Subcutaneous adipose tissue (tissue), 4 donors: ENCODE measurements around the gene PTCD1. TPM values are rescaled to one million over a fixed set of nuclear protein-coding genes. Genes with fewer than 3 reads are reported as not detected.

ENCODE experiments used
- total RNA-seq, 4 donors: library from RNA; depleted of rRNA; stranded (reverse); fragments of >200 nt; gene quantifications; one replicate each; pipeline ENCODE4 v1.1.0, GENCODE V29; 2016
- TF ChIP-seq, protein P1 (sequence below): fragments of 450-650 bp; IDR thresholded peaks from one replicate; pipeline ENCODE4 v1.5.1; 2016; ENCODE audit warnings: low read depth, mild to moderate bottlenecking, control low read depth, antibody characterized with exemption, moderate library complexity

Gene PTCD1
- 10 to 100 TPM in 1 of 4 donors, 1 to 10 TPM in 3; 3.7 to 11.9 (median 5.3) TPM for total RNA-seq

DNA sequence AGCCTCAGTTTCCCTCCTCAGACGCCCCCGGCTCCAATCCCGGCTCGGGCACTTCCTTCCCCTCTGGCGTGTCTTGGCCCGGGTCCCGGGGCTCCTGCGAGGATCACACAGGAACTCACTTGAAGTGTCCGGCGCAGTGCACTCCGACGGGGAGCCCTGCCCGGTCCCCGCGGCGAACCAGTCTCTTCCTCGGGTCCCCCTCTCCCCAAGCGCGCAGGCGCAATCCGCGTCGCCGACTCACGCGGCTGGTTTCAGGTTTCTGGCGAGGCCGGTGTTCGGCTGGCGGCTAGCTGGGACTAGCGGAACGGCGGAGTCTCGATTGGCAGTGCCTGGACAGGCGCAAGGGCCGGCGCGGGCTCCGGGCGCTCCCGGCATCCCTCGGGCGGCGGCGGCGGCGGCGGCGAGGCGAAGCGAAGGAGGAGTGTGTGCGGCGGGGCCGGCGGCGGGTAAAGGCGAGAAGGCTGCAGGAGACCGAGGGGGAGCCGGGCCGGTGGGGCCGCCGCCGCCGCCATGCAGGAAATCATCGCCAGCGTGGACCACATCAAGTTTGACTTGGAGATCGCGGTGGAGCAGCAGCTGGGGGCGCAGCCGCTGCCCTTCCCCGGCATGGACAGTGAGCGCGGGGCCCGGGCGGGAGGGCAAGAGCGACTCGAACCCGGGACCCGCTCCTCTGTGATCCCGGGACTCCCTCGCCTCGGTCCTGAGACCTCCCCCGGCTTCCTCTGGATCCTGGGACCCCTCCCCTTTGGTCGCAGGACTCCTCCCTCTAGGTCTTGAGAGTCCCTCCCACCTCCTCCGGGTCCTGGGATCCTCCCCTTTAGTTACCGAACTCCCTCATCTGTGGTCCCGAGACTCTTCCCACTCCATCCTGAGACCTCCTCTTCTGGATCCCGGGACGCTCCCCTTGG is at the start of gene PTCD1, which contains the start of gene CPSF4:
Gene PTCD1, minus strand, starts transcription at position 226 of the 908 bp plus-strand sequence. CDS start 3,556 bp downstream, outside the sequence.
Gene CPSF4, plus strand, starts transcription at position 371 of the 908 bp plus-strand sequence. Its CDS starts 140 bp downstream, at position 511.
- TF ChIP-seq, protein P1, sequence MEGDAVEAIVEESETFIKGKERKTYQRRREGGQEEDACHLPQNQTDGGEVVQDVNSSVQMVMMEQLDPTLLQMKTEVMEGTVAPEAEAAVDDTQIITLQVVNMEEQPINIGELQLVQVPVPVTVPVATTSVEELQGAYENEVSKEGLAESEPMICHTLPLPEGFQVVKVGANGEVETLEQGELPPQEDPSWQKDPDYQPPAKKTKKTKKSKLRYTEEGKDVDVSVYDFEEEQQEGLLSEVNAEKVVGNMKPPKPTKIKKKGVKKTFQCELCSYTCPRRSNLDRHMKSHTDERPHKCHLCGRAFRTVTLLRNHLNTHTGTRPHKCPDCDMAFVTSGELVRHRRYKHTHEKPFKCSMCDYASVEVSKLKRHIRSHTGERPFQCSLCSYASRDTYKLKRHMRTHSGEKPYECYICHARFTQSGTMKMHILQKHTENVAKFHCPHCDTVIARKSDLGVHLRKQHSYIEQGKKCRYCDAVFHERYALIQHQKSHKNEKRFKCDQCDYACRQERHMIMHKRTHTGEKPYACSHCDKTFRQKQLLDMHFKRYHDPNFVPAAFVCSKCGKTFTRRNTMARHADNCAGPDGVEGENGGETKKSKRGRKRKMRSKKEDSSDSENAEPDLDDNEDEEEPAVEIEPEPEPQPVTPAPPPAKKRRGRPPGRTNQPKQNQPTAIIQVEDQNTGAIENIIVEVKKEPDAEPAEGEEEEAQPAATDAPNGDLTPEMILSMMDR = no peak

GRCh38 chr7:99485094-99485493 is 46.5 kb upstream of the PTCD1 start:
- TF ChIP-seq, protein P1 = no peak

- TF ChIP-seq, protein P1 = no peak
These were observed 40.2 kb upstream of the PTCD1 start for GRCh38 chr7:99478464-99479440.

DNA sequence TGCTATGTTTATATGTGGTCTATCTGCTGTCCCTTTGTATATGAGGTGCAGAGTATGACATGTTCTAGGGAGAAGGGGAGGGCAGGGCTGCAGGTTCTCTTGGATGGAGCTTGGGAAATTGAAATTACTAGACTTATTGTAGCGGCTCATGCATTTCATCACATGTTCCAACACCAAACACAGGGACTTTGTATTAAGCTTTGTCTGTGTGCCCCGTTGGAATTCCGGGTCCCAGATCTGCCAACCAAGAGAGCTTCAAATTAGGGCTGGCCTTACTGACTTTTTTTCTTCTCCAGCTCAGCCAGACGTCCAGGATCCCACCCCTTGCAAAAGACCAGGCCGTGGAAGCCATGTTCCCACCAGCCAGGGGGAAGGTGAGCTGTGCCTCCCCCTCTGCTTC is 37.5 kb upstream of the PTCD1 start:
- TF ChIP-seq, protein P1 = no peak

GRCh38 chr7:99473315-99473596 is 34.7 kb upstream of the PTCD1 start:
- TF ChIP-seq, protein P1 = no peak

- TF ChIP-seq, protein P1 = no peak
These were observed 34.1 kb upstream of the PTCD1 start, which contains the start of gene ZNF789 for GRCh38 chr7:99472561-99473314. ZNF789 (plus strand) TSS chr7:99472890; CDS start chr7:99476457, 3,567 bp downstream.
